NOMO-1 treated with DMSO at 0.1 percent for 48 hours (cell line): ENCODE measurements around the gene BABAM2.

Source experiments
- DNase-seq: peaks from one replicate; lab custom pipeline; 2025; ENCODE audit not compliant: unreplicated experiment; lab: John Stamatoyannopoulos, UW

Gene BABAM2

GRCh38 chr2:27906074-27906473 is 15.5 kb downstream of the BABAM2 start:
- no peak for DNase-seq

GRCh38 chr2:27907547-27907946 is 17.0 kb downstream of the BABAM2 start:
- no peak for DNase-seq

- no peak for DNase-seq
These were observed 19.4 kb downstream of the BABAM2 start for GRCh38 chr2:27909901-27910300.

GRCh38 chr2:27911458-27912210 is 21.1 kb downstream of the BABAM2 start:
- DNase-seq: no peak

GRCh38 chr2:27912512-27912911 is 22.0 kb downstream of the BABAM2 start:
- DNase-seq: no peak

- peak; percentile 28 for DNase-seq
These were observed 23.7 kb downstream of the BABAM2 start for GRCh38 chr2:27914041-27914804.

GRCh38 chr2:27914805-27915175 is 24.3 kb downstream of the BABAM2 start:
- no peak for DNase-seq

GRCh38 chr2:27915191-27915590 is 24.7 kb downstream of the BABAM2 start:
- DNase-seq: no peak

GRCh38 chr2:27915874-27916273 is 25.3 kb downstream of the BABAM2 start:
- no peak for DNase-seq

GRCh38 chr2:27916293-27916995 is 25.9 kb downstream of the BABAM2 start:
- DNase-seq: no peak

- DNase-seq: peak; percentile 82
These were observed 29.8 kb downstream of the BABAM2 start for GRCh38 chr2:27920148-27920885.

GRCh38 chr2:27921424-27921823 is 30.9 kb downstream of the BABAM2 start:
- no peak for DNase-seq

GRCh38 chr2:27921880-27922547 is 31.5 kb downstream of the BABAM2 start:
- DNase-seq: no peak

GRCh38 chr2:27922842-27923241 is 32.3 kb downstream of the BABAM2 start:
- DNase-seq: no peak

GRCh38 chr2:27925766-27926472 is 35.4 kb downstream of the BABAM2 start:
- no peak for DNase-seq

- DNase-seq: no peak
These were observed 39.5 kb downstream of the BABAM2 start for GRCh38 chr2:27929916-27930486.

GRCh38 chr2:27931361-27931950 is 40.9 kb downstream of the BABAM2 start:
- DNase-seq: no peak

- DNase-seq: no peak
These were observed 41.9 kb downstream of the BABAM2 start for GRCh38 chr2:27932396-27932795.

- no peak for DNase-seq
These were observed 44.5 kb downstream of the BABAM2 start for GRCh38 chr2:27935026-27935425.
